Esophagus squamous epithelium (tissue), 4 donors: ENCODE data around the gene SLC43A2.

ENCODE experiments used
- POLR2A ChIP-seq, 4 donors: fragments of 450-650 bp; IDR thresholded peaks; one replicate each; pipeline ENCODE4 v1.6.1; 2017; ENCODE audit warnings: antibody characterized with exemption in 4 of 4, mild to moderate bottlenecking in 4 of 4, moderate library complexity in 3 of 4
- TF ChIP-seq, protein P1 (sequence below), 6 experiments: fragments of 450-650 bp in 4 of 6; fragments of 200-600 bp in 2 of 6; sonication (generic) in 2 of 6; IDR thresholded peaks; one replicate each; pipeline ENCODE4 v1.5.1; 2016 to 2019; ENCODE audit warnings: antibody characterized with exemption in 6 of 6, mild to moderate bottlenecking in 4 of 6, moderate library complexity in 4 of 6

DNA sequence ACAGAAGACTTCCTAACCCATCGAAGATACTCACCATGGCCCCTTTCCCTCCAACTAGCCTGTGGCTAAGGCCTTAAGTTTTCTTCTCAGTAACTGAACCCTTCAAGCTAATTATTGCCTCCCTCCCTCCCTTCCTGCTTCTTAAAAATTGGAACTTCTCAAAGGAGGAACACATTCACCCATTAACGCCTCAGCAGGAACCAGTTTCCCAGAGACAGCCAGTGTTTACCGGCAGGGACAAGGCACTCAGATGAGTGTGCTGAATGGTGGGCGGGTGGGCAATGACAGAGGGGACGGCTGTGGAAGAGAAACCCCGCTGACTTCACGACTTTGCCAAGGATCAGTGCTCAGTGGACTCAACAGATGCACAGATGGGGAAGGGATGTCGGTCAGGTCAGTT is 86.3 kb downstream of the SLC43A2 start:
- TF ChIP-seq, protein P1, sequence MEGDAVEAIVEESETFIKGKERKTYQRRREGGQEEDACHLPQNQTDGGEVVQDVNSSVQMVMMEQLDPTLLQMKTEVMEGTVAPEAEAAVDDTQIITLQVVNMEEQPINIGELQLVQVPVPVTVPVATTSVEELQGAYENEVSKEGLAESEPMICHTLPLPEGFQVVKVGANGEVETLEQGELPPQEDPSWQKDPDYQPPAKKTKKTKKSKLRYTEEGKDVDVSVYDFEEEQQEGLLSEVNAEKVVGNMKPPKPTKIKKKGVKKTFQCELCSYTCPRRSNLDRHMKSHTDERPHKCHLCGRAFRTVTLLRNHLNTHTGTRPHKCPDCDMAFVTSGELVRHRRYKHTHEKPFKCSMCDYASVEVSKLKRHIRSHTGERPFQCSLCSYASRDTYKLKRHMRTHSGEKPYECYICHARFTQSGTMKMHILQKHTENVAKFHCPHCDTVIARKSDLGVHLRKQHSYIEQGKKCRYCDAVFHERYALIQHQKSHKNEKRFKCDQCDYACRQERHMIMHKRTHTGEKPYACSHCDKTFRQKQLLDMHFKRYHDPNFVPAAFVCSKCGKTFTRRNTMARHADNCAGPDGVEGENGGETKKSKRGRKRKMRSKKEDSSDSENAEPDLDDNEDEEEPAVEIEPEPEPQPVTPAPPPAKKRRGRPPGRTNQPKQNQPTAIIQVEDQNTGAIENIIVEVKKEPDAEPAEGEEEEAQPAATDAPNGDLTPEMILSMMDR (IDR thresholded peaks at IDR 0.05), result no peak
- no peak for TF ChIP-seq POLR2A (IDR thresholded peaks at IDR 0.05)
